Activated naive CD8-positive, alpha-beta T cell (primary cell): ENCODE measurements around the gene TLR1.
"Not testable (repeated sequence)": the region's sequence is repeated elsewhere in the genome, so short reads cannot be mapped to it uniquely, and the experiment has no call there.

Experiments
- H3K27ac Mint-ChIP-seq: one replicate; pipeline ENCODE4 v1.8.0; 2021; ENCODE audit warnings: mixed read lengths
- H3K27me3 Mint-ChIP-seq: one replicate; pipeline ENCODE4 v1.8.0; 2021; ENCODE audit warnings: mixed read lengths
- H3K36me3 Mint-ChIP-seq: one replicate; pipeline ENCODE4 v1.8.0; 2021; ENCODE audit warnings: mixed read lengths
- H3K4me1 Mint-ChIP-seq: one replicate; pipeline ENCODE4 v1.8.0; 2021; ENCODE audit warnings: low read depth, mixed read lengths
- H3K4me3 Mint-ChIP-seq: one replicate; pipeline ENCODE4 v1.8.0; 2021; ENCODE audit warnings: mild to moderate bottlenecking, mixed read lengths
- H3K9me3 Mint-ChIP-seq: one replicate; pipeline ENCODE4 v1.8.0; 2021; ENCODE audit warnings: low read depth, mixed read lengths

Gene TLR1

GRCh38 chr4:38795087-38795486, 9.5 kb downstream of the TLR1 start:
- no peaks in the 10 kb centered on the region for H3K4me1 Mint-ChIP-seq
- no peak overlapping the region for H3K4me3 Mint-ChIP-seq
- peaks cover 28% of the 10 kb centered on the region for H3K36me3 Mint-ChIP-seq
- H3K27ac Mint-ChIP-seq = no peak overlapping the region
- peaks cover 16% of the 10 kb centered on the region for H3K9me3 Mint-ChIP-seq
- no peaks in the 10 kb centered on the region for H3K27me3 Mint-ChIP-seq

- no peak overlapping the region for H3K27ac Mint-ChIP-seq
- peaks cover 8% of the 10 kb centered on the region for H3K9me3 Mint-ChIP-seq
- no peaks in the 10 kb centered on the region for H3K27me3 Mint-ChIP-seq
- peaks cover 20% of the 10 kb centered on the region for H3K36me3 Mint-ChIP-seq
- H3K4me1 Mint-ChIP-seq = no peaks in the 10 kb centered on the region
- H3K4me3 Mint-ChIP-seq = no peak overlapping the region
These were observed 10.5 kb downstream of the TLR1 start for GRCh38 chr4:38794051-38794450.

- Mint-ChIP-seq H3K9me3 (peaks cover 6% of the 10 kb centered on the region), H3K36me3 (peaks cover 5% of the 10 kb centered on the region), H3K4me1 (no peaks in the 10 kb centered on the region), H3K4me3 (no peak overlapping the region), H3K27ac (no peak overlapping the region), H3K27me3 (no peaks in the 10 kb centered on the region)
These were observed 13.6 kb downstream of the TLR1 start for GRCh38 chr4:38791010-38791409.

GRCh38 chr4:38788317-38788716, 16.3 kb downstream of the TLR1 start:
- no peaks in the 10 kb centered on the region for H3K27me3 Mint-ChIP-seq
- H3K4me3 Mint-ChIP-seq = no peak overlapping the region
- H3K9me3 Mint-ChIP-seq = no peaks in the 10 kb centered on the region
- H3K27ac Mint-ChIP-seq = no peak overlapping the region
- H3K36me3 Mint-ChIP-seq = no peaks in the 10 kb centered on the region
- no peaks in the 10 kb centered on the region for H3K4me1 Mint-ChIP-seq

- H3K9me3 Mint-ChIP-seq = no peaks in the 10 kb centered on the region
- no peak overlapping the region for H3K4me3 Mint-ChIP-seq
- no peaks in the 10 kb centered on the region for H3K36me3 Mint-ChIP-seq
- peaks cover 2% of the 10 kb centered on the region for H3K4me1 Mint-ChIP-seq
- H3K27ac Mint-ChIP-seq = no peak overlapping the region
- H3K27me3 Mint-ChIP-seq = no peaks in the 10 kb centered on the region
These were observed 16.9 kb downstream of the TLR1 start for GRCh38 chr4:38787693-38788092.

GRCh38 chr4:38785901-38786402, 18.6 kb downstream of the TLR1 start:
- Mint-ChIP-seq H3K27me3 (no peaks in the 10 kb centered on the region), H3K9me3 (no peaks in the 10 kb centered on the region), H3K4me3 (no peak overlapping the region), H3K27ac (no peak overlapping the region), H3K36me3 (no peaks in the 10 kb centered on the region), H3K4me1 (peaks cover 2% of the 10 kb centered on the region)

- H3K4me3 Mint-ChIP-seq = no peak overlapping the region
- no peaks in the 10 kb centered on the region for H3K27me3 Mint-ChIP-seq
- no peaks in the 10 kb centered on the region for H3K36me3 Mint-ChIP-seq
- no peaks in the 10 kb centered on the region for H3K9me3 Mint-ChIP-seq
- H3K4me1 Mint-ChIP-seq = peaks cover 2% of the 10 kb centered on the region
- no peak overlapping the region for H3K27ac Mint-ChIP-seq
These were observed 19.4 kb downstream of the TLR1 start for GRCh38 chr4:38785041-38785790.

GRCh38 chr4:38784141-38784540, 20.4 kb downstream of the TLR1 start:
- no peak overlapping the region for H3K4me3 Mint-ChIP-seq
- no peaks in the 10 kb centered on the region for H3K36me3 Mint-ChIP-seq
- H3K4me1 Mint-ChIP-seq = peaks cover 2% of the 10 kb centered on the region
- no peak overlapping the region for H3K27ac Mint-ChIP-seq
- H3K27me3 Mint-ChIP-seq = no peaks in the 10 kb centered on the region
- H3K9me3 Mint-ChIP-seq = no peaks in the 10 kb centered on the region

GRCh38 chr4:38783109-38783460, 21.5 kb downstream of the TLR1 start:
- peaks cover 2% of the 10 kb centered on the region for H3K4me1 Mint-ChIP-seq
- H3K27ac Mint-ChIP-seq = no peak overlapping the region
- H3K4me3 Mint-ChIP-seq = no peak overlapping the region

GRCh38 chr4:38782452-38783108, 22.0 kb downstream of the TLR1 start, which contains the start of gene TLR10:
Gene TLR10, minus strand, starts transcription at chr4:38782990. Its CDS starts 7,400 bp downstream, at chr4:38775590.
- Mint-ChIP-seq H3K27me3 (peaks cover 1% of the 10 kb centered on the region), H3K36me3 (no peaks in the 10 kb centered on the region), H3K4me3 (no peak within 1 kb of the TSS), H3K27ac (no peak within 1 kb of the TSS), H3K9me3 (no peaks in the 10 kb centered on the region), H3K4me1 (peaks cover 2% of the 10 kb centered on the region)

More at GRCh38 chr4:38783109-38783460, 21.5 kb downstream of the TLR1 start:
- Mint-ChIP-seq H3K36me3 (no peaks in the 10 kb centered on the region), H3K27me3 (no peaks in the 10 kb centered on the region), H3K9me3 (no peaks in the 10 kb centered on the region)

- peaks cover 4% of the 10 kb centered on the region for H3K27me3 Mint-ChIP-seq
- no peak overlapping the region for H3K4me3 Mint-ChIP-seq
- no peak overlapping the region for H3K27ac Mint-ChIP-seq
- no peaks in the 10 kb centered on the region for H3K36me3 Mint-ChIP-seq
- H3K4me1 Mint-ChIP-seq = peaks cover 2% of the 10 kb centered on the region
- no peaks in the 10 kb centered on the region for H3K9me3 Mint-ChIP-seq
These were observed 22.7 kb downstream of the TLR1 start for GRCh38 chr4:38781854-38782261.

- Mint-ChIP-seq H3K4me3 (no peak overlapping the region), H3K9me3 (no peaks in the 10 kb centered on the region), H3K27ac (no peak overlapping the region), H3K4me1 (peaks cover 2% of the 10 kb centered on the region), H3K36me3 (no peaks in the 10 kb centered on the region), H3K27me3 (peaks cover 4% of the 10 kb centered on the region)
These were observed 23.6 kb downstream of the TLR1 start for GRCh38 chr4:38780833-38781484.

GRCh38 chr4:38779790-38780189, 24.8 kb downstream of the TLR1 start:
- Mint-ChIP-seq H3K4me3 (no peak overlapping the region), H3K4me1 (peaks cover 2% of the 10 kb centered on the region), H3K9me3 (no peaks in the 10 kb centered on the region), H3K27ac (no peak overlapping the region), H3K36me3 (no peaks in the 10 kb centered on the region), H3K27me3 (peaks cover 4% of the 10 kb centered on the region)

- H3K27me3 Mint-ChIP-seq, H3K4me1 Mint-ChIP-seq, H3K4me3 Mint-ChIP-seq, H3K27ac Mint-ChIP-seq, H3K36me3 Mint-ChIP-seq, H3K9me3 Mint-ChIP-seq: not testable (repeated sequence)
These were observed 26.7 kb downstream of the TLR1 start for GRCh38 chr4:38777925-38778324.

- Mint-ChIP-seq H3K9me3 (peaks cover 10% of the 10 kb centered on the region), H3K27ac (no peak overlapping the region), H3K4me1 (no peaks in the 10 kb centered on the region), H3K36me3 (peaks cover 8% of the 10 kb centered on the region), H3K27me3 (peaks cover 5% of the 10 kb centered on the region), H3K4me3 (no peak overlapping the region)
These were observed 29.3 kb downstream of the TLR1 start for GRCh38 chr4:38775326-38775725.
